Karpas-422 (cell line): ENCODE data around the gene CD8B2. TPM values are rescaled to one million over a fixed set of nuclear protein-coding genes. Genes with fewer than 3 reads are reported as not detected.

Experiments used
- DNase-seq: peaks from one replicate; pipeline ENCODE4 v3.0.0-alpha.2; 2015
- H2AFZ ChIP-seq: fragments of 200-600 bp; sonication (generic); 2 replicates; pipeline ENCODE4 v1.6.1; 2014; ENCODE audit warnings: antibody characterized with exemption, low read length, mixed read lengths
- H3K27ac ChIP-seq: fragments of 200-600 bp; sonication (generic); 2 replicates; pipeline ENCODE4 v1.5.1; 2014; ENCODE audit warnings: mild to moderate bottlenecking, low read length, moderate library complexity
- H3K27me3 ChIP-seq: fragments of 200-600 bp; sonication (generic); 2 replicates; pipeline ENCODE4 v1.6.1; 2014; ENCODE audit warnings: low read length, mixed read lengths
- H3K36me3 ChIP-seq: fragments of 200-600 bp; sonication (generic); 2 replicates; pipeline ENCODE4 v1.6.1; 2014; ENCODE audit warnings: low read length, mixed read lengths; ENCODE audit not compliant: insufficient read depth
- H3K4me1 ChIP-seq: fragments of 200-600 bp; sonication (generic); 2 replicates; pipeline ENCODE4 v1.6.1; 2014; ENCODE audit warnings: mild to moderate bottlenecking, low read length, mixed read lengths
- H3K4me2 ChIP-seq: fragments of 200-600 bp; sonication (generic); 2 replicates; pipeline ENCODE4 v1.6.1; 2014; ENCODE audit warnings: low read length, low read depth, mild to moderate bottlenecking; ENCODE audit not compliant: poor library complexity, severe bottlenecking
- H3K4me3 ChIP-seq: fragments of 200-600 bp; sonication (generic); 2 replicates; pipeline ENCODE4 v1.5.1; 2014; ENCODE audit warnings: mild to moderate bottlenecking, antibody characterized with exemption, low read length, mixed read lengths
- H3K79me2 ChIP-seq: fragments of 200-600 bp; sonication (generic); 2 replicates; pipeline ENCODE4 v1.6.1; 2014; ENCODE audit warnings: mild to moderate bottlenecking, low read length, mixed read lengths
- H3K9ac ChIP-seq: fragments of 200-600 bp; sonication (generic); 2 replicates; pipeline ENCODE4 v1.6.0; 2014; ENCODE audit warnings: low read length
- H3K9me2 ChIP-seq: fragments of 200-600 bp; sonication (generic), shearing (Covaris generic); replicated peaks from 2 replicates; pipeline ENCODE4 v1.6.0; 2014; ENCODE audit warnings: mild to moderate bottlenecking, low read length, moderate library complexity; ENCODE audit not compliant: insufficient read depth
- H3K9me3 ChIP-seq: fragments of 300-700, 200-600 bp; sonication (generic); 2 replicates; pipeline ENCODE4 v1.6.1; 2014; ENCODE audit warnings: low read length, mixed read lengths
- H4K20me1 ChIP-seq: fragments of 200-600 bp; sonication (generic); 2 replicates; pipeline ENCODE4 v1.6.1; 2014; ENCODE audit warnings: mild to moderate bottlenecking, antibody characterized with exemption, low read length, low read depth; ENCODE audit not compliant: insufficient read depth
- total RNA-seq: library from RNA; depleted of rRNA; stranded (reverse); fragments of >200 nt; shearing (Covaris generic); gene quantifications from 2 replicates; pipeline ENCODE4 v1.2.3, GENCODE V29; 2014; ENCODE audit warnings: low replicate concordance

Gene CD8B2
- total RNA-seq, 1 experiment from 2014 or later = not detected

DNA sequence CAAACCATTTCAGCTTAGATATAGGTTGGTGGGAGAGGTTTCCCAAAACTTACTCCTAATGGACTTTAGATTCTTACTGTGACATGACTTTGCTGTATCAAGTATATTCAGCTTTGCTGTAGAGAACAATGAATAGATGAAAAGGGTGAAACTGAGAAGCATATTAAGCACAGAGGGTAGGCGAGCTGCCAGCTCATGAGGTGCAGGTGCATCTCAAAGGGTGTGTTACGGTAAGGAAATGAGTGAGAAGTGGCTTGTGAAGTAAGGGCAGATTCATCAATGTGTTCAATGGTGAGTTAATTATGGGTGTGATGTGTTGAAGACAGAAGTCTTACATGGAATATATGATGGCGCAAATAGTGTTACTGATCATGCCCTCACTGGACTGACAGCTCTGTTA is 49.3 kb downstream of the CD8B2 start:
- H3K9me3 ChIP-seq = no peaks in the 10 kb centered on the region
- H3K4me3 ChIP-seq = no peak overlapping the region
- H4K20me1 ChIP-seq = no peaks in the 10 kb centered on the region
- DNase-seq = no peak
- H3K36me3 ChIP-seq = no peaks in the 10 kb centered on the region
- no peak overlapping the region for H2AFZ ChIP-seq
- no peak overlapping the region for H3K4me2 ChIP-seq
- no peak overlapping the region for H3K27ac ChIP-seq
- no peaks in the 10 kb centered on the region for H3K9me2 ChIP-seq
- peaks cover 7% of the 10 kb centered on the region for H3K4me1 ChIP-seq
- no peak overlapping the region for H3K9ac ChIP-seq
- H3K79me2 ChIP-seq = no peaks in the 10 kb centered on the region
- no peaks in the 10 kb centered on the region for H3K27me3 ChIP-seq

DNA sequence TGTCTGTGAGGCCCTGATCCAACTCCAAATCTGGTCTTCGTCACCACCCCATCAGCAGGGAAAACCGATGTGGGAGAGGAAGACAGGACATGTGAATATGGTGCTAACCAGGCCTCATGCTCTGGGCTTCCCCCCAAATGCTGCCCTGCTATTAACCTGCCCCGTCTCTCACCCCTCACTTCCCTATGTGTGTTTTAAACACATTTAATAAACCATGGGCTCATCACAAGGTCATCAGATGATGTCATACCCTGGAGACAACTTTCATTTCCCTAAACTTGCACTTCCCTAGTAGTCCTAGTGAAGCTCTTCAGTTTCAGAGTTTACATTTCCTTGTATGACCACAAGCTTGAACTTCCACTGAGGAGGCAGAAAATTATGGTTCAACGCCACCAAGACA is 49.9 kb downstream of the CD8B2 start:
- no peaks in the 10 kb centered on the region for H3K36me3 ChIP-seq
- DNase-seq = peak; percentile 64
- H3K9ac ChIP-seq = no peak overlapping the region
- H3K27ac ChIP-seq = no peak overlapping the region
- H3K9me3 ChIP-seq = no peaks in the 10 kb centered on the region
- H3K4me1 ChIP-seq = peaks cover 7% of the 10 kb centered on the region
- H3K79me2 ChIP-seq = no peaks in the 10 kb centered on the region
- H3K4me3 ChIP-seq = no peak overlapping the region
- H4K20me1 ChIP-seq = no peaks in the 10 kb centered on the region
- peak overlapping the region; percentile 50; the same call in 1 of the 2 replicates for H2AFZ ChIP-seq
- peak overlapping the region; percentile 15 for H3K4me2 ChIP-seq
- H3K27me3 ChIP-seq = no peaks in the 10 kb centered on the region
- H3K9me2 ChIP-seq = no peaks in the 10 kb centered on the region

DNA sequence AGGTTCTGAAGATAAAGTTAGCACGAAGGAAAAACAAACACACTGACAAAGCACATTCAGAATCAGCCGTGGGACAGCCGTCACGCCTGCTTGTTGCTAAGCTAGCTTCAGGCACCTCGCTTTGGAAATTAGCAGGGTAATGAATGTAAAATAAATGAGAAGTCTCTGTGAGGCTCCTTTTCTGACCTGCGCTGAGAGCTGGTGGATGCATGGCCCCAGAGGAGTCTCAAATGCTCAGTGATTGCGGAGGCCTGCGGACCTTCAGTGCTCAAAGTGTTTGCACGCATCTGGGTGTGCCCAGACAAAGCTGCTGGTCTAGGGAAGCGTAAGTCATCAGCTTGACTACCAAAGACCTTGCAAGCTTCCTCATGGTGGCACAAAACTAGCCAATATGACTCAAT is 50.6 kb downstream of the CD8B2 start:
- Histone ChIP-seq H3K4me1 (peaks cover 7% of the 10 kb centered on the region), H3K27me3 (no peaks in the 10 kb centered on the region), H3K4me2 (no peak overlapping the region), H4K20me1 (no peaks in the 10 kb centered on the region), H3K9me3 (no peaks in the 10 kb centered on the region), H3K4me3 (no peak overlapping the region), H3K9me2 (no peaks in the 10 kb centered on the region), H2AFZ (no peak overlapping the region), H3K9ac (no peak overlapping the region), H3K79me2 (no peaks in the 10 kb centered on the region), H3K36me3 (no peaks in the 10 kb centered on the region), H3K27ac (no peak overlapping the region)
- no peak for DNase-seq

DNA sequence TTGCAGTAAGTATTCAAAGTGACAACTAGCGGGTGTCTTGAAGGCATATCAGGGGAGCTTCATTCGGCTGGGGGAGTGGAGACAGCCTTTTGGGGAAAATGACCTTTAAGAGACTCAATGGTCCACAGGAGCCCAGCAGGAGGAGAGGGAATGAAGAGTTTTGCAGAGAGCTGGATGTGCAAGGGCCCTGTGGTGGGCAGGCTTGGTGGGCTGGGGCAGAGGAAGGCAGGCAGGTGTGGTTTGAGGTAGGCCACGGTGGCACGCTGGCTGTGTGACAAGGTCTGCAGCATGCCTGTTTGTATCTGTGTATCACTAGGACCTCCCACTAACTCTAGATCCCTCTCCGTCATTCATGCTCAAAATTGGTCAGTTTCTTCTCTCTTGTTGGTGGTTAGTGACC is 53.7 kb downstream of the CD8B2 start:
- Histone ChIP-seq H3K4me1 (peaks cover 10% of the 10 kb centered on the region), H3K9me3 (no peaks in the 10 kb centered on the region), H3K4me2 (no peak overlapping the region), H3K27ac (no peak overlapping the region), H3K36me3 (no peaks in the 10 kb centered on the region), H3K79me2 (no peaks in the 10 kb centered on the region), H3K9ac (no peak overlapping the region), H3K27me3 (no peaks in the 10 kb centered on the region), H3K4me3 (no peak overlapping the region), H3K9me2 (no peaks in the 10 kb centered on the region), H2AFZ (no peak overlapping the region), H4K20me1 (no peaks in the 10 kb centered on the region)
- no peak for DNase-seq

DNA sequence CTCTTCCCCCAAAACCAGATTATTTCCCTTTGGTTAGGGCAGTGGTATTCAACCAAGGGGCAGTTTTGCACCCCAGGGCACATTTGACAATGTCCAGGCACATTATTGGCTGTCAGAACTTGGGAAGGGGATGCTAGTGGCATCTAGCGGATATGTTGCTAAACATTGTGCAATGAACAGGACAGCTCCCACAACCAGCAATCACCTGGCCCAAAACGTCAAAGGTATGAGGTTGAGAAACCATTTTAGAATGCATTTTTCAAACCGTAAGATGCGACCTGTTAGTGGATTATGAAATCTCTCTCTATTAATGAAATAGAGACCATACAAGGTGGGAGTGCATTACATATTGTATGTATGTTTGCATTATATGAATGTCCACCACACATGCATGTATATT is 54.2 kb downstream of the CD8B2 start:
- H2AFZ ChIP-seq = no peak overlapping the region
- DNase-seq = no peak
- no peaks in the 10 kb centered on the region for H3K27me3 ChIP-seq
- no peaks in the 10 kb centered on the region for H3K9me2 ChIP-seq
- peaks cover 10% of the 10 kb centered on the region for H3K4me1 ChIP-seq
- no peaks in the 10 kb centered on the region for H3K9me3 ChIP-seq
- H3K36me3 ChIP-seq = no peaks in the 10 kb centered on the region
- no peak overlapping the region for H3K4me3 ChIP-seq
- no peak overlapping the region for H3K9ac ChIP-seq
- H4K20me1 ChIP-seq = no peaks in the 10 kb centered on the region
- H3K4me2 ChIP-seq = no peak overlapping the region
- H3K27ac ChIP-seq = no peak overlapping the region
- no peaks in the 10 kb centered on the region for H3K79me2 ChIP-seq

DNA sequence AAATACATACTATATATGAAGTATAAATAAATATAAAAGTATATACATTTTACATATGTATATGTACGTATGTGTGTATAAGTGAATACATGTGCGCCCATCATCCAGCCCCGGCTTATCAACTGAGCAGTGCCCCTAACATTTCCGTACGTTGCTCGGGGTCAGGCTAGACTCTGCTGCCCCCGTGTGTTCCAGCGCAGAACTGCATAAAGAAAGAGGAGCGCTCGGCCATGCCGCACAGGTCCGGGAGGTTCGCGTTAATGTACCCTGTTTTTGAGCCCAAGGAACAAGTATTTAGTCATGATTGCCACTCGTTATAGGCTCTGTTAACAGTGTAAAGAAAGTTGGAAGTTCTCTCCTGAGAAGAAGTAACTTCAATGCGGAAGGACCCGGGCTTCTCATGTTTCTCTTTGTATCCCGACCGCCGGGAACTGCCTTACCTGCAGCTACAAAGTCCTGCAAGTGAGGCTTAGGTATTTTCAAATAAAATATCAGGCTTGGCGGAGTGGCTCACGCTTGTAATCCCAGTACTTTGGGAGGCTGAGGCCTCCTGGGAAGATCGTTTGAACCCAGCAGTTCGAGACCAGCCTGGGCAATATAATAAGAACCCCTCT is 55.7 kb downstream of the CD8B2 start:
- Histone ChIP-seq H3K79me2 (no peaks in the 10 kb centered on the region), H3K36me3 (no peaks in the 10 kb centered on the region), H2AFZ (peak overlapping the region; percentile 78; the same call in 1 of the 2 replicates), H3K4me2 (peak overlapping the region; percentile 54), H4K20me1 (no peaks in the 10 kb centered on the region), H3K4me3 (no peak overlapping the region), H3K27ac (no peak overlapping the region), H3K9me2 (no peaks in the 10 kb centered on the region), H3K27me3 (no peaks in the 10 kb centered on the region), H3K9ac (no peak overlapping the region), H3K9me3 (no peaks in the 10 kb centered on the region), H3K4me1 (0 out of 2 replicates have a peak, but pooled peaks cover 3% of the 10 kb centered on the region)
- DNase-seq = peak; percentile 91

DNA sequence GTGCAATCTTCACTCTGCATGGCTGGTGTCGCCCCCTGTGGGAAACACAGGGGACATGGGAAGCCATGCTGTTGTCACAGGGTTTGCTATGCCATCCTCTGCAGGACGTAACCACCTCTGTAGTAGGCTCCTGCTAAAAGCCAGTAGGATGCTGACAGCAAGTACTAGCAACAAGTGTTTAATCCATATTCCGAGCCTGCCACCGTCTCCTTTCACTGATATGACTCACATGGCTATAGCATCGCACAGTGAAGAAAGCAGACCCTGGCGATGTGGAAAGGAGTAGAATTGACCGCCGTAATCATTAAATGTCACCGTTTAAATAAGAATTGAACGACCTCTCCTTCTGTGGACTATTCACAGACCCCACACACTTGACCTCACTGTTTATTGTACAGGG is 57.8 kb downstream of the CD8B2 start:
- Histone ChIP-seq H3K4me2 (no peak overlapping the region), H3K79me2 (no peaks in the 10 kb centered on the region), H2AFZ (no peak overlapping the region), H3K27ac (no peak overlapping the region), H4K20me1 (no peaks in the 10 kb centered on the region), H3K27me3 (no peaks in the 10 kb centered on the region), H3K4me1 (0 out of 2 replicates have a peak, but pooled peaks cover 3% of the 10 kb centered on the region), H3K36me3 (no peaks in the 10 kb centered on the region), H3K9me3 (no peaks in the 10 kb centered on the region), H3K9me2 (no peaks in the 10 kb centered on the region), H3K4me3 (no peak overlapping the region), H3K9ac (no peak overlapping the region)
- DNase-seq = no peak

DNA sequence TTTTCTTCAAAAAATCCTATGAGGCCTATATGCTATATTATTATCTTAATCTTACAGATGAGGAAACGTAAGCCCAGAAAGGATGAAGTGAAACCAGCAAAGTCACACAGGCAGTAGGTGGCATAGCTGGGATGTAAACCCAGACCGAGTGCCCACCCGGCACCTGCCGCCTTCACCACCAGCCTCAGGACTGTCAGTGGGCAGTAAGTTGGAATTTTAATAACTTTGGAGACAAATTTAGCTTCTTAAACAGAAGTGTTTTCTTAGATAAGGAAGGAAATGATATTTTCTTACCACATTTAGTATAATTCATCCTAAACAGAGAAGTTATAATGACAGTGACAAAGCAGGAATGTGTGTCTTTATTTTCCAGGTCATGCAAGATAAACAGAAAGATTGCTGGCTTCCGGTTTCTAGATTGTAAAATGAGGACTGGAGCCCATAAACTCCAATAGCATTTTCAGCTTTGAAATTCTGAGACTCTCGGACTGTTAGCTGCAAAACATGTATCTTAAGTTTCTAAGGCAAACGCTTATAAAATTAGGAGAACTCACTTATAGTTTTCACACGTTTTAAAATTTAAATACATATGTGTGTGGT is 59.3 kb downstream of the CD8B2 start:
- H3K9me2 ChIP-seq = no peaks in the 10 kb centered on the region
- no peaks in the 10 kb centered on the region for H3K9me3 ChIP-seq
- no peak for DNase-seq
- no peaks in the 10 kb centered on the region for H3K79me2 ChIP-seq
- H3K36me3 ChIP-seq = no peaks in the 10 kb centered on the region
- H4K20me1 ChIP-seq = no peaks in the 10 kb centered on the region
- no peak overlapping the region for H2AFZ ChIP-seq
- H3K4me1 ChIP-seq = 0 out of 2 replicates have a peak, but pooled peaks cover 3% of the 10 kb centered on the region
- H3K9ac ChIP-seq = no peak overlapping the region
- no peak overlapping the region for H3K27ac ChIP-seq
- no peak overlapping the region for H3K4me2 ChIP-seq
- no peak overlapping the region for H3K4me3 ChIP-seq
- H3K27me3 ChIP-seq = no peaks in the 10 kb centered on the region
